ENCODE results near the gene IL1RAPL1. TPM values are rescaled to one million over a fixed set of nuclear protein-coding genes. Genes with fewer than 3 reads are reported as not detected.

The IL1RAPL1 gene
- total and polyA plus RNA-seq, 9 of the 15 experiments (the other 6 are each of a cell fraction or from before 2014, with no cell fraction given): 0.04 to 0.07 (median 0.04) TPM; not detected in 6

DNA sequence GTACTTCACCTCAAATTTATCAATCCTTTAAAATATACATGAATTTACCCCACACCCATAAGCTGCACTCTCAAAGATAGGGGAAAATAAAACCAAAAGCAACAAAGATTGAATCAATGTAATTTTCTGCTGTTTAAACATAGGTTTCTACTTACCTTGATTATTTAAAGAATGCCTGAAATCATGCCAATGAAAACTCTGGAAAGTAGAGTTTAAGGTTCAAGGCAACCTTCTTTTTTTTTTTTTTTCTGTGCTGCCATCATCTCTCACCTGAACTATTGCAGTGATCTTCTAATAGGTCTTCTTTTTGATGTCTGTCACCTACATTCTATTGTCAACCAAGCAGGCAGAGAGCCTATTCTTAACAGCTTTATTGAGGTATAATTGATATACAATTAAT, 682.1 kb downstream of the IL1RAPL1 start:
- Histone ChIP-seq H3K9me3 (replicated peaks; ENCODE audit: control insufficient read depth, insufficient read depth, low read depth, low read length) (no peaks in the 10 kb centered on the region), H3K27me3 (ENCODE audit: control insufficient read depth in 2 of 2, insufficient read depth in 2 of 2, low read length in 2 of 2) (no peaks in the 10 kb centered on the region), H3K9ac (ENCODE audit: insufficient read depth in 1 of 2, low read depth in 2 of 2, low read length in 2 of 2) (no peak overlapping the region), H3K4me1 (replicated peaks in 1 of 2; ENCODE audit: control insufficient read depth in 2 of 2, insufficient read depth in 2 of 2, low read length in 2 of 2) (no peaks in the 10 kb centered on the region), H3K4me2 (ENCODE audit: insufficient read depth, low read length) (no peak overlapping the region), H3K4me3 (no peak overlapping the region), H3K79me2 (ENCODE audit: control insufficient read depth, insufficient read depth, low read length) (no peaks in the 10 kb centered on the region), H4K20me1 (replicated peaks; ENCODE audit: control insufficient read depth, insufficient read depth, low read length) (no peaks in the 10 kb centered on the region), H2AFZ (ENCODE audit: low read depth, low read length) (no peak overlapping the region), H3K27ac (ENCODE audit: extremely low read depth, low read depth, low read length) (no peak overlapping the region), H3K9me1 (ENCODE audit: control insufficient read depth, insufficient read depth, low read length) (no peaks in the 10 kb centered on the region), H3K36me3 (ENCODE audit: control insufficient read depth, insufficient read depth, low read length) (no peaks in the 10 kb centered on the region)
- BruUV-seq (replicated peaks): no TSS peak
- ChIA-PET CTCF (ENCODE audit: low intra/inter-chr PET ratio) (no interaction called here), POLR2A (no interaction called here)
- in situ Hi-C loops (cut with MboI): no loop called here
- no peak for FAIRE-seq
- no peak for ATAC-seq
- no peak for DNase-seq (ENCODE audit: extremely low read depth in 1 of 4, low spot score in 3 of 4)
- intact Hi-C loops (cut with micrococcal nuclease): no loop called here
- TF ChIP-seq NELFE (IDR thresholded peaks at IDR 0.05; ENCODE audit: insufficient read depth, insufficient read length) (no peak), ZNF57 (CRISPR knock-in tag; IDR thresholded peaks at IDR 0.05) (no peak), HIVEP1 (CRISPR knock-in tag; IDR thresholded peaks at IDR 0.05) (no peak), STAT5A (IDR thresholded peaks at IDR 0.05; ENCODE audit: borderline replicate concordance, low read length) (no peak), ZNF584 (CRISPR knock-in tag; IDR thresholded peaks at IDR 0.05; ENCODE audit: low read depth) (no peak), RUNX1 (IDR thresholded peaks at IDR 0.05; ENCODE audit: low read depth) (no peak), RBM14 (IDR thresholded peaks at IDR 0.05; ENCODE audit: borderline replicate concordance, insufficient read depth, low read depth, low read length) (no peak), MXI1 (IDR thresholded peaks at IDR 0.05; ENCODE audit: low read depth, low read length) (no peak), ZNF778 (CRISPR knock-in tag; IDR thresholded peaks at IDR 0.05) (no peak), PPARD (CRISPR knock-in tag; IDR thresholded peaks at IDR 0.05) (no peak), NCOA6 (IDR thresholded peaks at IDR 0.05) (no peak), SMAD2 (IDR thresholded peaks at IDR 0.05; ENCODE audit: low read depth, low read length) (no peak)
- TF ChIP-seq, protein P1, sequence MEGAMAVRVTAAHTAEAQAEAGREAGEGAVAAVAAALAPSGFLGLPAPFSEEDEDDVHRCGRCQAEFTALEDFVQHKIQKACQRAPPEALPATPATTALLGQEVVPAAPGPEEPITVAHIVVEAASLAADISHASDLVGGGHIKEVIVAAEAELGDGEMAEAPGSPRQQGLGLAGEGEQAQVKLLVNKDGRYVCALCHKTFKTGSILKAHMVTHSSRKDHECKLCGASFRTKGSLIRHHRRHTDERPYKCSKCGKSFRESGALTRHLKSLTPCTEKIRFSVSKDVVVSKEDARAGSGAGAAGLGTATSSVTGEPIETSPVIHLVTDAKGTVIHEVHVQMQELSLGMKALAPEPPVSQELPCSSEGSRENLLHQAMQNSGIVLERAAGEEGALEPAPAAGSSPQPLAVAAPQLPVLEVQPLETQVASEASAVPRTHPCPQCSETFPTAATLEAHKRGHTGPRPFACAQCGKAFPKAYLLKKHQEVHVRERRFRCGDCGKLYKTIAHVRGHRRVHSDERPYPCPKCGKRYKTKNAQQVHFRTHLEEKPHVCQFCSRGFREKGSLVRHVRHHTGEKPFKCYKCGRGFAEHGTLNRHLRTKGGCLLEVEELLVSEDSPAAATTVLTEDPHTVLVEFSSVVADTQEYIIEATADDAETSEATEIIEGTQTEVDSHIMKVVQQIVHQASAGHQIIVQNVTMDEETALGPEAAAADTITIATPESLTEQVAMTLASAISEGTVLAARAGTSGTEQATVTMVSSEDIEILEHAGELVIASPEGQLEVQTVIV (CRISPR knock-in tag; IDR thresholded peaks at IDR 0.05; ENCODE audit: borderline replicate concordance): no peak
- TF ChIP-seq, protein P2, sequence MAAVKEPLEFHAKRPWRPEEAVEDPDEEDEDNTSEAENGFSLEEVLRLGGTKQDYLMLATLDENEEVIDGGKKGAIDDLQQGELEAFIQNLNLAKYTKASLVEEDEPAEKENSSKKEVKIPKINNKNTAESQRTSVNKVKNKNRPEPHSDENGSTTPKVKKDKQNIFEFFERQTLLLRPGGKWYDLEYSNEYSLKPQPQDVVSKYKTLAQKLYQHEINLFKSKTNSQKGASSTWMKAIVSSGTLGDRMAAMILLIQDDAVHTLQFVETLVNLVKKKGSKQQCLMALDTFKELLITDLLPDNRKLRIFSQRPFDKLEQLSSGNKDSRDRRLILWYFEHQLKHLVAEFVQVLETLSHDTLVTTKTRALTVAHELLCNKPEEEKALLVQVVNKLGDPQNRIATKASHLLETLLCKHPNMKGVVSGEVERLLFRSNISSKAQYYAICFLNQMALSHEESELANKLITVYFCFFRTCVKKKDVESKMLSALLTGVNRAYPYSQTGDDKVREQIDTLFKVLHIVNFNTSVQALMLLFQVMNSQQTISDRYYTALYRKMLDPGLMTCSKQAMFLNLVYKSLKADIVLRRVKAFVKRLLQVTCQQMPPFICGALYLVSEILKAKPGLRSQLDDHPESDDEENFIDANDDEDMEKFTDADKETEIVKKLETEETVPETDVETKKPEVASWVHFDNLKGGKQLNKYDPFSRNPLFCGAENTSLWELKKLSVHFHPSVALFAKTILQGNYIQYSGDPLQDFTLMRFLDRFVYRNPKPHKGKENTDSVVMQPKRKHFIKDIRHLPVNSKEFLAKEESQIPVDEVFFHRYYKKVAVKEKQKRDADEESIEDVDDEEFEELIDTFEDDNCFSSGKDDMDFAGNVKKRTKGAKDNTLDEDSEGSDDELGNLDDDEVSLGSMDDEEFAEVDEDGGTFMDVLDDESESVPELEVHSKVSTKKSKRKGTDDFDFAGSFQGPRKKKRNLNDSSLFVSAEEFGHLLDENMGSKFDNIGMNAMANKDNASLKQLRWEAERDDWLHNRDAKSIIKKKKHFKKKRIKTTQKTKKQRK (IDR thresholded peaks at IDR 0.05; ENCODE audit: borderline replicate concordance, low read depth, low read length): no peak

Measured in K562 (cell line).